ENCODE data around the gene CEP162. TPM values are rescaled to one million over a fixed set of nuclear protein-coding genes. Genes with fewer than 3 reads are reported as not detected.
"Not testable (repeated sequence)": the region's sequence is repeated elsewhere in the genome, so short reads cannot be mapped to it uniquely, and the experiment has no call there.

CEP162 gene
- total RNA-seq, 1 donor from 2014 or later = 28.8 TPM

GRCh38 chr6:84086545-84087429 lies 140.7 kb downstream of the CEP162 start:
- peaks cover 17% of the 10 kb centered on the region for H3K4me1 ChIP-seq
- Mint-ChIP-seq H3K27ac (no peak overlapping the region), H3K36me3 (no peaks in the 10 kb centered on the region), H3K4me1 (peaks cover 13% of the 10 kb centered on the region), H3K27me3 (ENCODE audit: insufficient read depth, low read depth) (peaks cover 2% of the 10 kb centered on the region), H3K4me3 (no peak overlapping the region), H3K9me3 (no peaks in the 10 kb centered on the region)
- H3K36me3 ChIP-seq = no peaks in the 10 kb centered on the region
- no peak for TF ChIP-seq EZH2phosphoT487 (IDR thresholded peaks at IDR 0.05)
- no peak for TF ChIP-seq EZH2 (IDR thresholded peaks at IDR 0.05)
- no peak for TF ChIP-seq CTCF (IDR thresholded peaks at IDR 0.05)
- no peak overlapping the region for H2AFZ ChIP-seq (replicated peaks)
- no peak overlapping the region for H3K27ac ChIP-seq
- no peaks in the 10 kb centered on the region for H3K9me3 ChIP-seq (ENCODE audit: low read depth)
- H3K79me2 ChIP-seq (ENCODE audit: low read depth) = no peaks in the 10 kb centered on the region
- H3K9ac ChIP-seq = no peak overlapping the region
- no peak overlapping the region for H3K4me3 ChIP-seq
- no peak overlapping the region for H3K4me2 ChIP-seq
- H3F3A ChIP-seq (ENCODE audit: low read depth) = no peaks in the 10 kb centered on the region
- H3K27me3 ChIP-seq = no peaks in the 10 kb centered on the region
- no peak for DNase-seq (ENCODE audit: low spot score)
- H4K20me1 ChIP-seq (ENCODE audit: low read depth) = no peaks in the 10 kb centered on the region

- Mint-ChIP-seq H3K27me3 (ENCODE audit: insufficient read depth, low read depth) (peaks cover 2% of the 10 kb centered on the region), H3K4me1 (peaks cover 13% of the 10 kb centered on the region), H3K27ac (no peak overlapping the region), H3K4me3 (no peak overlapping the region), H3K9me3 (no peaks in the 10 kb centered on the region), H3K36me3 (no peaks in the 10 kb centered on the region)
- peaks cover 17% of the 10 kb centered on the region for H3K4me1 ChIP-seq
- no peak overlapping the region for H3K27ac ChIP-seq
- TF ChIP-seq CTCF (IDR thresholded peaks at IDR 0.05) (no peak), EZH2 (IDR thresholded peaks at IDR 0.05) (no peak), EZH2phosphoT487 (IDR thresholded peaks at IDR 0.05) (no peak)
- H3K4me3 ChIP-seq = no peak overlapping the region
- H3K36me3 ChIP-seq = no peaks in the 10 kb centered on the region
- no peaks in the 10 kb centered on the region for H4K20me1 ChIP-seq (ENCODE audit: low read depth)
- no peaks in the 10 kb centered on the region for H3K79me2 ChIP-seq (ENCODE audit: low read depth)
- H3K4me2 ChIP-seq = no peak overlapping the region
- H3K9ac ChIP-seq = no peak overlapping the region
- H3K9me3 ChIP-seq (ENCODE audit: low read depth) = no peaks in the 10 kb centered on the region
- no peaks in the 10 kb centered on the region for H3F3A ChIP-seq (ENCODE audit: low read depth)
- no peaks in the 10 kb centered on the region for H3K27me3 ChIP-seq
- no peak overlapping the region for H2AFZ ChIP-seq (replicated peaks)
- DNase-seq (ENCODE audit: low spot score) = no peak
Measured at GRCh38 chr6:84086056-84086455, 141.4 kb downstream of the CEP162 start.

- Histone ChIP-seq H3K4me1 (peaks cover 17% of the 10 kb centered on the region), H2AFZ (replicated peaks) (peak overlapping the region; percentile 9)
- not testable (repeated sequence) for H3K4me3 Mint-ChIP-seq; H3K27ac ChIP-seq; H3K9me3 Mint-ChIP-seq; H3K9me3 ChIP-seq (ENCODE audit: low read depth); H3K36me3 Mint-ChIP-seq; H3K4me3 ChIP-seq; DNase-seq (ENCODE audit: low spot score); H3K79me2 ChIP-seq (ENCODE audit: low read depth); H3K27me3 ChIP-seq; H3K27ac Mint-ChIP-seq; H3K27me3 Mint-ChIP-seq (ENCODE audit: insufficient read depth, low read depth); H3K9ac ChIP-seq; H3K4me2 ChIP-seq; H4K20me1 ChIP-seq (ENCODE audit: low read depth); H3K36me3 ChIP-seq; H3F3A ChIP-seq (ENCODE audit: low read depth)
- peaks cover 13% of the 10 kb centered on the region for H3K4me1 Mint-ChIP-seq
Measured at GRCh38 chr6:84084705-84085104, 142.7 kb downstream of the CEP162 start.

- peaks cover 17% of the 10 kb centered on the region for H3K4me1 ChIP-seq
- peak overlapping the region; percentile 61 for H2AFZ ChIP-seq (replicated peaks)
- no peaks in the 10 kb centered on the region for H3K79me2 ChIP-seq (ENCODE audit: low read depth)
- TF ChIP-seq EZH2 (IDR thresholded peaks at IDR 0.05) (no peak), CTCF (IDR thresholded peaks at IDR 0.05) (no peak), EZH2phosphoT487 (IDR thresholded peaks at IDR 0.05) (no peak)
- Mint-ChIP-seq H3K9me3 (no peaks in the 10 kb centered on the region), H3K4me1 (peaks cover 13% of the 10 kb centered on the region), H3K36me3 (no peaks in the 10 kb centered on the region), H3K4me3 (no peak overlapping the region), H3K27me3 (ENCODE audit: insufficient read depth, low read depth) (no peaks in the 10 kb centered on the region), H3K27ac (peak overlapping the region; percentile 93)
- no peaks in the 10 kb centered on the region for H4K20me1 ChIP-seq (ENCODE audit: low read depth)
- H3K9me3 ChIP-seq (ENCODE audit: low read depth) = no peaks in the 10 kb centered on the region
- H3K27me3 ChIP-seq = no peaks in the 10 kb centered on the region
- H3K4me2 ChIP-seq = peak overlapping the region; percentile 47
- H3F3A ChIP-seq (ENCODE audit: low read depth) = no peaks in the 10 kb centered on the region
- no peak overlapping the region for H3K9ac ChIP-seq
- peak; percentile 65 for DNase-seq (ENCODE audit: low spot score)
- no peaks in the 10 kb centered on the region for H3K36me3 ChIP-seq
- no peak overlapping the region for H3K4me3 ChIP-seq
- H3K27ac ChIP-seq = no peak overlapping the region
Measured at GRCh38 chr6:84082689-84083265, 144.7 kb downstream of the CEP162 start.

All from neural progenitor cell (in vitro differentiated cells).